Measurements from ENCODE around the gene CDC42EP2. TPM values are rescaled to one million over a fixed set of nuclear protein-coding genes. Genes with fewer than 3 reads are reported as not detected.

CDC42EP2 gene
- total and polyA plus RNA-seq, 10 of the 15 experiments (the other 5 are each of a cell fraction or from before 2014, with no cell fraction given) = 0.03 to 1.2 (median 0.09) TPM; not detected in 3

DNA sequence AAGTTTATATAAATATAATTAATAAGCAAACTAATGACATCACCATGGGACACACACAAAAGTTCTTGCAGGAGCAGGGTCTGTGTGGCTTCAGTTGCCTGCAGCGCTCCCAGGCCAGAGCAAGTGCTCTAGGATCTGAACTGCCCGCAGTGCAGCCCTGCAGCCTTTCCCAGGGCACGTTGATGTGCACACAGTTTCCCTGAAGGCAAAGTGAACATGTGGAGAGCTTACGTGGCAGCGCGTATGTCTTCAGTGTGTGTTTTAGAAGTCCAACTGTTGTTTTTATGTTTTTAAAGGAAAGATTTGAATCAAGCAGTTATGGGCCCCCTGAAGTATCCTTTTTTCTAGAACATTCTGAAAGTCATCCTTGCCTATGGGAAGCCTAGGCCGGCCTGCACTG is 38.7 kb downstream of the CDC42EP2 start:
- H2AFZ ChIP-seq (ENCODE audit: control insufficient read depth, low read depth, low read length) = no peak overlapping the region
- RAD21 ChIA-PET (ENCODE audit: unreplicated experiment) = interaction anchor here (1.0 to 2.5 kb wide), 3 partner anchors 19 to 128 kb away, joined by 3 to 9 read pairs (median 4); partner anchors contain the start of gene DPF2
- H3K27me3 ChIP-seq (replicated peaks in 1 of 2; ENCODE audit: control insufficient read depth in 2 of 2, insufficient read depth in 2 of 2, low read length in 1 of 2) = 0 out of 4 replicates have a peak, but pooled peaks cover 0 to 3% of the 10 kb centered on the region in 2 experiments
- 77% methylated on average over 7 of the region's 7 CpGs for WGBS (ENCODE audit: insufficient coverage, insufficient replicate concordance, low lambda C conversion rate, missing lambda C conversion rate)
- POLR2A ChIA-PET = interaction anchor here (0.9 to 1.8 kb wide), 3 partner anchors 13 to 155 kb away, joined by 3 to 5 read pairs (median 4); no protein-coding TSS in a partner anchor
- peaks cover 15 to 17% of the 10 kb centered on the region in 2 experiments; a peak in 3 of 4 replicates for H3K36me3 ChIP-seq (ENCODE audit: control insufficient read depth in 2 of 2, insufficient read depth in 2 of 2, low read length in 1 of 2)
- no TSS peak for BruUV-seq (replicated peaks)
- no peaks in the 10 kb centered on the region for H4K20me1 ChIP-seq (ENCODE audit: control insufficient read depth, insufficient read depth)
- CTCF ChIA-PET = interaction anchor here (0.8 to 1.8 kb wide), 8 partner anchors 8 to 164 kb away, joined by 3 to 6 read pairs (median 3); partner anchors contain the start of gene DPF2
- H3K9me3 ChIP-seq (replicated peaks; ENCODE audit: control insufficient read depth, insufficient read depth, low read length) = no peaks in the 10 kb centered on the region
- no peak overlapping the region for H3K9ac ChIP-seq (ENCODE audit: control insufficient read depth, insufficient read depth, low read length)
- H3K4me1 ChIP-seq (ENCODE audit: control insufficient read depth, insufficient read depth, low read length) = peaks cover 4% of the 10 kb centered on the region
- H3K4me3 ChIP-seq = no peak overlapping the region
- ATAC-seq (no peak), FAIRE-seq (no peak), DNase-seq (ENCODE audit: low read depth, low spot score) (no peak)
- TF ChIP-seq MXI1 (IDR thresholded peaks at IDR 0.05; ENCODE audit: low read depth, low read length) (no peak), DPF2 (IDR thresholded peaks at IDR 0.05) (no peak), SMAD5 (IDR thresholded peaks at IDR 0.05; ENCODE audit: low read depth) (no peak), CBFB (IDR thresholded peaks at IDR 0.05; ENCODE audit: low read depth) (no peak), TBL1XR1 (IDR thresholded peaks at IDR 0.05; ENCODE audit: low read depth, low read length) (no peak), IKZF2 (IDR thresholded peaks at IDR 0.05) (no peak), HDGF (IDR thresholded peaks at IDR 0.05) (no peak), MEF2B (IDR thresholded peaks at IDR 0.05; ENCODE audit: partially characterized antibody, poor library complexity, severe bottlenecking) (no peak), JUNB (IDR thresholded peaks at IDR 0.05) (no peak), EGR1 (IDR thresholded peaks at IDR 0.05; ENCODE audit: borderline replicate concordance in 1 of 2, low read depth in 2 of 2, low read length in 2 of 2) (no peak), MYC (IDR thresholded peaks at IDR 0.05; ENCODE audit: insufficient read depth, insufficient read length, insufficient replicate concordance, low read length, severe bottlenecking) (no peak), CBX5 (IDR thresholded peaks at IDR 0.05; ENCODE audit: low read depth) (no peak)
- TF ChIP-seq, protein P1, sequence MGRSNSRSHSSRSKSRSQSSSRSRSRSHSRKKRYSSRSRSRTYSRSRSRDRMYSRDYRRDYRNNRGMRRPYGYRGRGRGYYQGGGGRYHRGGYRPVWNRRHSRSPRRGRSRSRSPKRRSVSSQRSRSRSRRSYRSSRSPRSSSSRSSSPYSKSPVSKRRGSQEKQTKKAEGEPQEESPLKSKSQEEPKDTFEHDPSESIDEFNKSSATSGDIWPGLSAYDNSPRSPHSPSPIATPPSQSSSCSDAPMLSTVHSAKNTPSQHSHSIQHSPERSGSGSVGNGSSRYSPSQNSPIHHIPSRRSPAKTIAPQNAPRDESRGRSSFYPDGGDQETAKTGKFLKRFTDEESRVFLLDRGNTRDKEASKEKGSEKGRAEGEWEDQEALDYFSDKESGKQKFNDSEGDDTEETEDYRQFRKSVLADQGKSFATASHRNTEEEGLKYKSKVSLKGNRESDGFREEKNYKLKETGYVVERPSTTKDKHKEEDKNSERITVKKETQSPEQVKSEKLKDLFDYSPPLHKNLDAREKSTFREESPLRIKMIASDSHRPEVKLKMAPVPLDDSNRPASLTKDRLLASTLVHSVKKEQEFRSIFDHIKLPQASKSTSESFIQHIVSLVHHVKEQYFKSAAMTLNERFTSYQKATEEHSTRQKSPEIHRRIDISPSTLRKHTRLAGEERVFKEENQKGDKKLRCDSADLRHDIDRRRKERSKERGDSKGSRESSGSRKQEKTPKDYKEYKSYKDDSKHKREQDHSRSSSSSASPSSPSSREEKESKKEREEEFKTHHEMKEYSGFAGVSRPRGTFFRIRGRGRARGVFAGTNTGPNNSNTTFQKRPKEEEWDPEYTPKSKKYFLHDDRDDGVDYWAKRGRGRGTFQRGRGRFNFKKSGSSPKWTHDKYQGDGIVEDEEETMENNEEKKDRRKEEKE (IDR thresholded peaks at IDR 0.05) = no peak
- TF ChIP-seq, protein P2, sequence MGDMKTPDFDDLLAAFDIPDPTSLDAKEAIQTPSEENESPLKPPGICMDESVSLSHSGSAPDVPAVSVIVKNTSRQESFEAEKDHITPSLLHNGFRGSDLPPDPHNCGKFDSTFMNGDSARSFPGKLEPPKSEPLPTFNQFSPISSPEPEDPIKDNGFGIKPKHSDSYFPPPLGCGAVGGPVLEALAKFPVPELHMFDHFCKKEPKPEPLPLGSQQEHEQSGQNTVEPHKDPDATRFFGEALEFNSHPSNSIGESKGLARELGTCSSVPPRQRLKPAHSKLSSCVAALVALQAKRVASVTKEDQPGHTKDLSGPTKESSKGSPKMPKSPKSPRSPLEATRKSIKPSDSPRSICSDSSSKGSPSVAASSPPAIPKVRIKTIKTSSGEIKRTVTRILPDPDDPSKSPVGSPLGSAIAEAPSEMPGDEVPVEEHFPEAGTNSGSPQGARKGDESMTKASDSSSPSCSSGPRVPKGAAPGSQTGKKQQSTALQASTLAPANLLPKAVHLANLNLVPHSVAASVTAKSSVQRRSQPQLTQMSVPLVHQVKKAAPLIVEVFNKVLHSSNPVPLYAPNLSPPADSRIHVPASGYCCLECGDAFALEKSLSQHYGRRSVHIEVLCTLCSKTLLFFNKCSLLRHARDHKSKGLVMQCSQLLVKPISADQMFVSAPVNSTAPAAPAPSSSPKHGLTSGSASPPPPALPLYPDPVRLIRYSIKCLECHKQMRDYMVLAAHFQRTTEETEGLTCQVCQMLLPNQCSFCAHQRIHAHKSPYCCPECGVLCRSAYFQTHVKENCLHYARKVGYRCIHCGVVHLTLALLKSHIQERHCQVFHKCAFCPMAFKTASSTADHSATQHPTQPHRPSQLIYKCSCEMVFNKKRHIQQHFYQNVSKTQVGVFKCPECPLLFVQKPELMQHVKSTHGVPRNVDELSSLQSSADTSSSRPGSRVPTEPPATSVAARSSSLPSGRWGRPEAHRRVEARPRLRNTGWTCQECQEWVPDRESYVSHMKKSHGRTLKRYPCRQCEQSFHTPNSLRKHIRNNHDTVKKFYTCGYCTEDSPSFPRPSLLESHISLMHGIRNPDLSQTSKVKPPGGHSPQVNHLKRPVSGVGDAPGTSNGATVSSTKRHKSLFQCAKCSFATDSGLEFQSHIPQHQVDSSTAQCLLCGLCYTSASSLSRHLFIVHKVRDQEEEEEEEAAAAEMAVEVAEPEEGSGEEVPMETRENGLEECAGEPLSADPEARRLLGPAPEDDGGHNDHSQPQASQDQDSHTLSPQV (IDR thresholded peaks at IDR 0.05) = no peak
- H3K79me2 ChIP-seq (ENCODE audit: control insufficient read depth, insufficient read depth, low read length) = no peaks in the 10 kb centered on the region
- intact Hi-C loops (cut with micrococcal nuclease; ENCODE audit: unreplicated experiment) (no loop called here), in situ Hi-C loops (cut with MboI) (no loop called here)
- SMC1A ChIA-PET (ENCODE audit: uncharacterized antibody, unreplicated experiment) = interaction anchor here (1.0 to 1.1 kb wide), 2 partner anchors 15 to 20 kb away, joined by 3 read pairs; partner anchors contain the start of gene DPF2
- no peak overlapping the region for H3K27ac ChIP-seq (ENCODE audit: control insufficient read depth, insufficient read depth)
- H3K4me2 ChIP-seq (ENCODE audit: control insufficient read depth, insufficient read depth) = no peak overlapping the region

All from GM12878 (cell line).